GM19324 (cell line): ENCODE measurements around the gene CYP2A6.

Experiments
- ATAC-seq: cut with Tn5 transposase; IDR thresholded peaks from one replicate; pipeline ENCODE4 v1.9.1; 2021; ENCODE audit warnings: mild to moderate bottlenecking, moderate library complexity; ENCODE audit not compliant: unreplicated experiment, low FRiP score

CYP2A6 gene

DNA sequence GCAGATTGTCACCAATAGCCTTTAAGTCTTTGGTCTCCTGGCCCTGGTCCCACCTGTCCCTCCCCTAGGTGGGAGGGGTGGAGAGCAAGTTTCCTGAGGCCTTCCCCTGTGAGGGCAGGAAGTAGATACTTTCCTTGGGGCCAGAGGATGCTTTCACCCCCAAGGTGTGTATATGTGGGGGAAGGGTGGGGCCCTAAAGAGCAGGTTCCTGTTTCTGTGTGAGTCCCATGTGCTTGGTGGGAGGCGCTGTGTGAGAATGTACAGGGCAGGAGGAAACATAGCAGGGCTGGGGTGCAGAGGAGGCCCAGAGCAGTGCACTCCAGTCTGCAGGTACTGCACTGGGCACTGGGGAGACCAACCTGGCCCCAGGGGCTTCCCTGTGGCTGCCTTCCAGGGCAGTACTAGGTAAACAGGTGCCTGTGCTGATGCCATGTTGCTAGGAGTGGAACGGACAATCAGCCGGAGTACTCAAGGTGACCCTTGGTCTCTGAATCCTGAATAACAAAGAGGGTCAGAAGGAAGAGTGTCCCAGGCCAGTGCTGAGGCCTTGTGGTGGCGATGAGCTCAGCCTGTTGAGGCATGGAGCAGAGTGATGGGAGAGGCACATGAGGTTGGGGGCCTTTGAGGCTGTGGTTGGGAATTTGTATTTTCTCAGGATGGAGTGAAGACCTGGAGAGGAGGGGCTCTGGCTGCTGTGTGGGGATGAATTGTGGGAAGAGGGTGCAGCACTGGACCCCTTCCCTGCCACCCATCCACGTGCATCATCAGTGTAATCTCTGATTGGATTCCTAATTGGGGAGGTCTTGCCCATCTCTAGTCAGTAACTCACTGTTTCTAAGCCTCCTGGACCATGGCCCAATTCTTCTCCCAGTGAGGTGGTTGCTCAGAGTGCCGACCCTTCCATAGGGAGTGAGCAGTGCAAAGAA is 46.1 kb downstream of the CYP2A6 start:
- ATAC-seq: no peak

DNA sequence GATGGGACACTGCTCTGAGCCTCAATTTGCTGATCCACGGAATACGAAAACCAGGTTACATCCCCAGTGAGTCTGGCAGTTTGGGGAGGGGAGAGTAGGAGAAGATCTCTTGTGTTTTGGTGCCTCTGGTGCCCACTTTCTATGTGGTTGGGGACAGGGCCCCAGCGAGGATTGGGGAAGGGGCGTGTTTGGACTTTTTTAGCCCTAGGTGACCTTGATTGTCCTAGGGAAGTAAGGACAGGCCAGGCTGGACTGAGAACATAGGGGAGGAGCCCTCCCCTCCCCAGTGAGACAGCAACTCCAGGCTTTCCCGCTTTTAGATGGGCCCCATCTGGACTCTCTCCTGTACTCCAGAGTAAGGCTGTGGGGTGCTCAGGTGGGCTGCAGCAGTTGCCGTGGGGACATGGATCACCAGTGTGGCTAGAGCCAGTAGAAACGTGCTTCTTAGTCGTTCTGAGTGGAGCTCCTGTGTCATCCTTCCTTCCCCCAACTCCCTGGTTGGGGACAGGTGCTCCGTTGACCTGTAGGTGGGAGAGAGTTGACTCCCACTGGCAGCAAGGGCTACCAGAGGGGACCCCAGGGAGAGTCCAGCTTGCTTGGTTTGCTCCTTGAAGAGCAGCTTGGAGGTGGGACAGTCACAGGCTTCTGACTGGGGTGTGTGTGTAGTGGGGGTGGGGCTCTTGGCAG is 46.9 kb downstream of the CYP2A6 start:
- ATAC-seq: no peak

- ATAC-seq: no peak
Observed at GRCh38 chr19:40802300-40803169, 47.7 kb downstream of the CYP2A6 start.

DNA sequence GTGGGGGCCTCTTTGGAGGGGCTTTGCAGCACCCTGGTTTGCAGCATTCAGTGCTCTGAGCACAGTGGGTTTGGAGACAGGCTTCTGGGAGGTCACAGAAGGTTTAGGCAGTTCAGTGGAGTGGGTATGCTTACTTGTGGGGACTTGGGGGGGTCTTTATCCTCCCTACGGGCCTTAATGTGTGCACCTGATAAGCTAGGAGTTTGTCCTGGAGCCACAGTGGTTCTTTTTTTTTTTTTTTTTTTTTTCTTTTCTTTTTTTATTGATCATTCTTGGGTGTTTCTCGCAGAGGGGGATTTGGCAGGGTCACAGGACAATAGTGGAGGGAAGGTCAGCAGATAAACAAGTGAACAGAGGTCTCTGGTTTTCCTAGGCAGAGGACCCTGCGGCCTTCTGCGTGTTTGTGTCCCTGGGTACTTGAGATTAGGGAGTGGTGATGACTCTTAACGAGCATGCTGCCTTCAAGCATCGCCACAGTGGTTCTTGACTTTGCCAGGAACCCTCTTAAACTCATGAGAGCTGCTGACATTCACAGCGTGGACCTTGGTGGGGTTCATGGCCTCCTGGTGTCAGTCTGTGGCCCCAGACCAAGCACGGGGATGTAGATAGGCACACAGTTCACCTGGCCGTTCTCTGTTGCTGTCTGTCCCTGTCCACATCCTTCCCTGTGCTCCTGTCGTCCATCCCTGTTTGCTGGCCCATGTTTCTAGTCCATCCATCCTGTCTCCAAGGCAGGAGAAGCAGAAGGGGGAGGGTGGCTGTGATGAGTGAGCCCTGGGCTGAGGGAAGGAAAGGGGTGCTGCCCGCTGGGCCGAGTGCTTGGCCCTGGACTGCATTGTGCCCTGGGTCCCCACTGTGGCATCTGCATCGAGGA is 48.6 kb downstream of the CYP2A6 start:
- ATAC-seq: no peak

- ATAC-seq: no peak
Observed at GRCh38 chr19:40800997-40801377, 49.3 kb downstream of the CYP2A6 start.

DNA sequence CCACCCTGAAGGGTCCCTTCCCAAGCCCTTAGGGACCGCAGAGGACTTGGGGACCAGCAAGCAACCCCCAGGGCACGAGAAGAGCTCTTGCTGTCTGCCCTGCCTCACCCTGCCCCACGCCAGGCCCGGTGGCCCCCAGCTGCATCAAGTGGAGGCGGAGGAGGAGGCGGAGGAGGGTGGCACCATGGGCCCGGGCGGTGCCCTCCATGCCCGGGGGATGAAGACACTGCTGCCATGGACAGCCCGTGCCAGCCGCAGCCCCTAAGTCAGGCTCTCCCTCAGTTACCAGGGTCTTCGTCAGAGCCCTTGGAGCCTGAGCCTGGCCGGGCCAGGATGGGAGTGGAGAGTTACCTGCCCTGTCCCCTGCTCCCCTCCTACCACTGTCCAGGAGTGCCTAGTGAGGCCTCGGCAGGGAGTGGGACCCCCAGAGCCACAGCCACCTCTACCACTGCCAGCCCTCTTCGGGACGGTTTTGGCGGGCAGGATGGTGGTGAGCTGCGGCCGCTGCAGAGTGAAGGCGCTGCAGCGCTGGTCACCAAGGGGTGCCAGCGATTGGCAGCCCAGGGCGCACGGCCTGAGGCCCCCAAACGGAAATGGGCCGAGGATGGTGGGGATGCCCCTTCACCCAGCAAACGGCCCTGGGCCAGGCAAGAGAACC is 49.8 kb downstream of the CYP2A6 start:
- no peak for ATAC-seq

DNA sequence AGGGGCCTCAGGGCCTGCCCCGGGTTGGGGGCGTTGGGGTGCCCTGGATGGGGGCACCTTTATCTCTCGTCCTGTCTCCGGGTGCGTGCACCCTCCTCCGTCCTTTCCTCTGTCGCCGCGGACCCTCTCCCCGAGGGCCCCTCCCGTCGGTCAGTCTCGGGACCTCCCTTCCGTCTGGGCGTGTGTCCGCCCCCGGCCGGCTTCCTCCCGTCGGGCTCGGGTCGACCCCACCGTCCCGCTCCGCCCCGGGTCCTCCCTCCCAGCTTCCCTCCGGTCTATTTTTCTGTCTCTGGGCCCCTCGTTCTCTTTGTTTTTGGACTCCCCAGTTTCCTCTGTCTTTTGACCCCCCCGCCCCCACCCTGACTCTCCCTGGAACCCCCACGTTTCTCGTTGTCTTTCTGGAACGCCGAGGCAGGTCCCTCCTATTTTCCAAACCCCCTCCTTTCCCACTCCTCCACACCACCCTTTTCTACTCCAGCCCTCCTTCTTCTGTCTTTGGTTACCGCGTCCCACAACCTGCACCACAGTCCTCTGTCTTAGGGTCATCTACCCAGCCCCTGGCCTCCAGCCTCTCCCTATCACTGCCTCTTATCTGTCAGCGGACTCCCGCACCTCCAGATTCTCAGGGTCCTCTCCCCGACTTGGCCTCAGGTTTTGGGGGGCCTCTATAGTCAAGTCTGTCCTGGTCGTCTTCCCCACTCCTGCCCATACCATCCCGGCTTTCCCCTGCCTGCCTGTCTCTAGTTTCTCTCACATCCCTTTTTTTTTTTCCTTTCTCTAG is 50.5 kb downstream of the CYP2A6 start:
- no peak for ATAC-seq

- ATAC-seq: peak; percentile 85
Observed at GRCh38 chr19:40798683-40799557, 51.3 kb downstream of the CYP2A6 start, which contains the start of gene EGLN2. Gene EGLN2, plus strand, starts transcription at chr19:40799191. Its CDS starts 1,382 bp downstream, at chr19:40800573.

- ATAC-seq: no peak
Observed at GRCh38 chr19:40797963-40798682, 52.1 kb downstream of the CYP2A6 start.

GRCh38 chr19:40797166-40797962 is 52.9 kb downstream of the CYP2A6 start:
- ATAC-seq: no peak
